Activated CD4-positive, CD25-positive, alpha-beta regulatory T cell treated with anti-CD3 and anti-CD28 coated beads, Interleukin-2, amount 50 U/mL, for 16 hours (primary cell): ENCODE measurements around the gene LHX1.

ENCODE experiments used
- DNase-seq: peaks from one replicate; pipeline ENCODE4 v3.0.0-alpha.2; 2020; ENCODE audit warnings: low read depth, low spot score

LHX1 gene

DNA sequence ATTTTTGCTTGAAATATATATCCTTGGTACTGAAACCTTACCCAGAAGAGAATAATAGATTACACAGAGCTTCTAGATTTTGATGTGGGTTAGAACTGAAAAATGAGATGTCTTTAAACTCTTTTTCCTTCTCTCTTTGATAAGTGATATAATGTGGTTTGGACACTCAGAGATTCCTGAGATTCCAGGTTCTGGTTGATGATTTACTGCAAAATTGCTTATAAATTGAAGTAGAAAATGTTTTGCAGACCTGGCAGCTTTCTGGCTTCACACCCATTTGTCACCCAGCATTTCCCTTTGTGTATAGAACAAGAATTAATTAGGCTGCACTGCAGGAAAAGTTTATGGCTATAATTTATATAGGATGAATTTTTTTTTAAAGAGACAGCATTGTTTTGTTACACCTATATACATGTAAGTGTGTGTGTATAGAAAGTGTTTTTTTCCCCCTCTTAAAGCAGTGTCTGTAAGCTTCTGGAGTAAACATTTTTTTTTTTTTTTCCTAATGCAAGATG lies 35.0 kb downstream of the LHX1 start:
- no peak for DNase-seq

DNA sequence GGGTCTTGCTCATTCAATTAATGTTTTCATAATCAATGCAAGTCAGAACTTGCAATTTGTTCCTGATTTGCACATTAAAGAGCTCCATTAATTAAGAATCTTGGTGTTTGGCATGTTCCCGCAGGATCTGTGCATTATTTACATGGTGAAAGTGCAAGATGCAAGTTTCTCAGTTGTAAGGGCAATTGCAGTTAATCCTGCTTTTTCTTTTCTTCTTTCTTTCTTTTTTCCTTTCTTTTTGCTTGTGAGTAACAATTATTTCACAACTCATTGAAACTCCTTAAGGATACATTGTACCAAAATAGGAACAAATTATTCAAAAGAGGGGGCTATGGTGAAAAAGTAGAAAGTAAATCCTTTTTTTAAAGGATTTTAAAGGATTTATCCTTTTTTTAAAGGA lies 35.6 kb downstream of the LHX1 start:
- no peak for DNase-seq

DNA sequence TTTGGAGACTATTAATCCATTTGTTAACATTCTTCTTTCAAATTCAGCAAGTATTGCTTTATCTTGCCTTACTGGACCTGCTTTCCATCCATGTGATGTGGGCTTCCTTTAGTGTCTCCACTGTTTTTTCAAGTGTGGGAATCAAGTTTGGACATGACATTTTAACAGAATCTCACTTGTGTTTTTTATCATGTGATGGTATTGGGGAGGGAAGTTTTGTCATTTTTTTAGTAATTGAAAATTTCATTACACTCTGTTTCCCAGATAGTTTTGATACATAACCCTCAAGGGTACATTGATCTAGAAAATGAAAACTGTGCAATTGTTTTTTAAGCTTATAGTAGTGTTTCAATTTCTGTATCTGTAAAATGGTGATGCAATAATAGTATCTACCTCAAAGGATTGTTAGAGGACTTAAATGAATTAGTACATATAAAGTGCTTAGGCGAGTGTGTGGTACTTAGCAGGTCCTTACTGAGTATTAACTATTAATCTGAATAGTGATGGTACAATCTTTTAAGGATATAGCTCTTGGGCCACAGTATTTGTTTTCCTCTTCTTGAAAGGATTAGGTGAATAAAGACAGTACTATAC lies 38.7 kb downstream of the LHX1 start:
- no peak for DNase-seq

DNA sequence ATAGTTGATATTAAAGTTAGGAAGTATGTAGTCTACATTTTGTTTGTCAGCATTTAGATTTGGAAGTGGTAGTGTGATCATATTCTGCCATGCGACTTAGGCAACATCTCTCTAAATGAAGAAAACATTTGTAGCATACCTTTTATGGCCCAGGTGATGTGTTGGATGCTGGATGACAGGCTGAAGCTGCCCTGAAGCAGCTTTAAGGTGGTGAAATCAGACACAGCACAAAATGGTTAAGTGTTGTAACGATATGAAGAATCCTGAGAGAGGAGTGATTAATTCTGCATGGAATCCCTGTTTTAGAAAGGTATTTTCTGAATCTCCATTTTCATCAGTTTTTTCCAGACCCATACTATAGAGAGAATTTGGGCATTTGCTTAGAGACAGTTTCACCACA lies 39.8 kb downstream of the LHX1 start:
- no peak for DNase-seq

DNA sequence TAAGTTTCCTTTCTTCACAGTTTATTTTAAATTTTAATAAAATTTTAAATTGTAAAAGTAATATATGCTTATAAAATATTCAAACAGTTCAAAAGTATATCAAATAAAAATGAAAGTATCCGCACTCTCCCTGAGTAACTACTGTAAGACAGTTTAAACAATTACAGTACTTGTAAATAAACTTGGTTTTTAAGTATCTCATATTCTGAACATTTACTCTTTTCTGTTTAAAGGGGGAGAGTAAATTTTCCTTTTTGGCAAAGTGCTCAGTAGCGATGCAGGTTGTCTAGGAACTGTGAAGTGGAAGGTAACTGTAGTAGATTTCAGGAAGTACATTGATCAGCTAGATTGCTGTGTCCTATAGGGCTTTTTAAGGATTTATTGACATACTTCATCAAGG lies 40.3 kb downstream of the LHX1 start:
- no peak for DNase-seq

DNA sequence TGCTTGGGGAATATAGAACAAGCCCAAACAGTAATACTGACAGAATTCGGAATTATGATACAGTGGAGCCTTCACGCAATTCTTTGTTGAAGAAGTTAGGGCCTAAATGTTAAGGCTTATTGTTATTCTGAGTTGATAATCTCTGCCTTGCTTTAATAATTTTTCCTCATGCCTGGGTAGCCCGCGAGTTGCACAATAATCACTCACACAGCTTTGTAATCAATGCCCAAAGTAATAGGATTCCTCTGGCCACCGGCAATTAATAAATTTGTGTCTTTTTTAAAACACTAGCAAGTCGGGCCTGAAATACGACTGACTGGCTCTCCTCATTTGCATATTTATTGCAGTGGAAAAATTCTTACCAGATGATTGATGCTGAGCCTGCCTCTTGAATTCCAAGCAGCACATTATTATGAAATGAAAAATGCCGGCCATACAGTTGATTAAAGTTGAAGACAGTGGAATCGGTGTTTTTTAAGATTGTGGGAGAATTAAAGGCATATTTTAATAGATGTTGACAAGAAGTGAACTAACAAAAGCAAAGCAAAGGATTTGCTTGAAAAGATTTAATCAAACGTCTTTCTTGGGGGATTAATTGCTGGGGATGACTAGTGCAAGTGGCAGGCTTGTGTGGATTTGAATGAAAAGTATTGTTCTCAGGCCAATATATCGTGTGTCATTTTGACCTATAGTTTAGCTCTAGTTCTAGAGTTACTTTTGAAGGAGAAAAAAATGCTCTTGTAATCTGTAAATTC lies 41.7 kb downstream of the LHX1 start:
- DNase-seq, result no peak

DNA sequence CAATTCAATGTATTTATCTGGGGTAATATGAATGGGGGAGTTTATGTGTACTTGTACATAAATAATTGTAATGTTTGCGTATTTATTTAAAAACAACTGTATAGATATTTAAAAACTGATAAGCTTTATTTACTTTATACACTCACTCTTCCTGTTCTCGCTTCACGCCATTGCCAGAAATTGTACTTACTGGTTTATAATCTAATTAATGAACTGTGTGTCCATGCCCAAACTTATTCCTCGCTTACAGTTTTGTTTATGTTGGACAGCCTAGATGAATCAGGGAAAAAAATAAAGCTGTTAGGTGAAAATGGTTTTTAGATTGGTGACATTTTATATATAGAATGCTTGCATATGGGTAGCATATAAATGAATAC lies 42.3 kb downstream of the LHX1 start:
- DNase-seq, result no peak

DNA sequence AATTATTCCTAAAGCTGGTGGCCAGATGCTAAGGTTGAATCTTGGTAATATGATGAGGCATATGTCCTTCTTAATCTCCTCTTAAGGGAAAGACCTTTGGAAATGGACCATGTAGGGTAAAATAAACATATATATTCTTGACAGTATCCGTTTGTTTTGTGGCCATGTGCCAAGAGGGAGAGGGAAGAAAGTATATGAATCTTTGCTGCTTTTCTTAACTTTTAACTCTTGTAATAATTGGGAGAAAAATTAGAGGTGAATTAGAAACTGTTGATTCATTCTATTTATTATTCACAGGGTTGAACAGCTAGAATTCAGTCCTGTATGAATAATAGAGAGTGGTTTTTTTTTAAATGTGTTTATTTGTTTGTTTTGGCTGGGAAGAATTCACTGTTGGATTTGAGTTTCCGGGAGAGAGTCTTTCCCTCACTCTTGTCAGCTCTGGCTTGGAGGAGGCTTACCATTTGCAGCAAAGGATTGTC lies 43.0 kb downstream of the LHX1 start:
- DNase-seq, result no peak

DNA sequence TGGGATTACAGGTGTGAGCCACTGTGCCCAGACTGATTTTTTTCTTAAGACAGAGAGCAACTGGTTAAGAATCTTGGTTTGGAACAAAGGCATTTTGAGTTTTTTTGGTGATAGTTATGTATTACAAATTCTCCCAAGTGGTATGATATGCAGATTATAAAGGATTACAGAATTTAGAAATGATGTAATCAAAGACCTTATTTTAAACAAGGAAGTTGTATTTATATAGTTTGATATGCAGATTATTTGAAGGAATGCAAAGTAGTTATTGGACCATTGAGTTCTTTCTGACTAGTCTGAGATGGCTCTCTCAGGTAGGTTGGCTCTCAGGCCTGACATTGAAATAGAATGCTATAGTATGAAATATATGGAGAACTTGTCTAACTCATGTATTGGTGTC lies 46.3 kb downstream of the LHX1 start:
- DNase-seq, result no peak

DNA sequence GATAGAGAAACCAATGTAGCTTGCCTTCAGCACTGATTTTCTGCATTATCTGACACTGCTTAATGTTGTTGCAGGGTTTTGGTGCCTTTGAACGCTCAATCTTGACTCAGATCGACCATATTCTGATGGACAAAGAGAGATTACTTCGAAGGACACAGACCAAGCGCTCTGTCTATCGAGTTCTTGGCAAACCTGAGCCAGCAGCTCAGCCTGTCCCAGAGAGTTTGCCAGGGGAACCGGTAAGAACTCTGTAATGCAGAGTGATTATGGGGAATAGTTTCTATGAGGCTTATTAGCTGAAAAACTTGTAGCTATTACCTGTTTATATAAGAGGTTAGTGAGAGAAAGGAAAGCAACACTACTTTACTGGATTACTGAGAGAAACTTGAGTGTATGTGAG lies 51.9 kb downstream of the LHX1 start:
- no peak for DNase-seq

DNA sequence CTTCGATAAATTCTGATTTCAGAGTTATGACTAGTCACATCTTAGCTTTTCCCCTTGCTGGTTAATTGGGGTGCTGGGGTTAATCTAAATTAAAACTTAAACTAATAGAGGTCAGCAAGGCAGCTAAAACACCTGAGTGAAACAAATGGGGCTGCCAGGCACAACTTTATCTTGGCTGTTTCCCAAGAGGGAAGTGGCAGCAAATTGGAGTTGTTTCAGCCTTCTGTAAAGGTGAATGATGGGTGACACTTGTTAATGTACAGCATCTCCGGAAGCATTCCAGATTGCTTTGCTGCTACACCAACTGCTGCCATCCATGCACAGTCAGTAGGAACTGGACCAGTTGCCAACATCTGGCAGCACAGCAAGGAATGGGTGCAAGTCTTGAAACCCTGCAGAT lies 55.4 kb downstream of the LHX1 start:
- DNase-seq, result no peak

DNA sequence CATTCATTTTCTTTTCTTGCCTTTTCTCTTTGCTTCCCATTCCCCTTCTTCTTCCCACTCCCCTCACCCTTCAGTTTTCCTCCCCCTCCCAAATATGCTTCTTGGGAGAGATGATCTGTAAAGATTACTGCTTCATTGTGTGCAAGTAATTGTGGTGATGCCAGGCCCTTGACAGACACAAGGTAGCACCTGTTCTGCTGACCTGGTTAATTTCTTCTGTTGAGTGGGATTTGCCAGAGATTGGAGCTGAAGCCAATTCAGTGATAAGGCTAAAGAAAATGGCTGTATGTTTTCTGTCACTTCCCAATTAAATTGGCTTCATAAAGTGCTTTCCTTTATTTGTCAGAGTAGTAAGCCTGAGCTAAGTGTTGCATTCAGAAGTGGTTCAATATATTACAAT lies 56.0 kb downstream of the LHX1 start:
- DNase-seq, result no peak
